Limb (tissue), 2 donors: ENCODE data around the gene HMGXB4.

Experiments used
- DNase-seq, 2 donors: peaks; one replicate each; pipeline ENCODE4 v3.0.0-alpha.2; 2016; ENCODE audit errors: extremely low spot score in 2 of 2

HMGXB4 gene

GRCh38 chr22:35326854-35327562 is 69.7 kb downstream of the HMGXB4 start:
- DNase-seq = no peak

- DNase-seq = no peak
Observed at GRCh38 chr22:35327690-35328471, 70.6 kb downstream of the HMGXB4 start.

DNA sequence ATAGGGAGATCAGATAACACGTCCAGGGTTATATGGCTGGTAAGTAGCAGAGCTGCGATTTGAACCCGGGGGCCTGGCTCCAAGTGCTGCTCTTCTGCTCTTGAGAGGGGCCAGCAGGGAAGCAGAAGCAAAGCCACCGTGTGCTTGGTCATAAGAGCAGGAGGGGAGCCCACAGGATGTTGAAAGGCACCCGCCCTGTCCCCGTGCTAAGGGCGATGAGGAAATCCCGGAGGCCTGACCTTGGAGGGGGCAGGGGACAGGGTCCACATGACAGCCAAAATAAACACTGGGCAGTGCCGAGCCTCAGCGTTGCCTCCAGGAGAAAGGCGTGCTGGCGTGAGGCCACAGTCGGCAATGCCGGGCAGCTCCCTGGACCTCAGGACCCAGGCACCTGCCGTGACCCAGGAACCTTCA is 71.2 kb downstream of the HMGXB4 start:
- no peak for DNase-seq

DNA sequence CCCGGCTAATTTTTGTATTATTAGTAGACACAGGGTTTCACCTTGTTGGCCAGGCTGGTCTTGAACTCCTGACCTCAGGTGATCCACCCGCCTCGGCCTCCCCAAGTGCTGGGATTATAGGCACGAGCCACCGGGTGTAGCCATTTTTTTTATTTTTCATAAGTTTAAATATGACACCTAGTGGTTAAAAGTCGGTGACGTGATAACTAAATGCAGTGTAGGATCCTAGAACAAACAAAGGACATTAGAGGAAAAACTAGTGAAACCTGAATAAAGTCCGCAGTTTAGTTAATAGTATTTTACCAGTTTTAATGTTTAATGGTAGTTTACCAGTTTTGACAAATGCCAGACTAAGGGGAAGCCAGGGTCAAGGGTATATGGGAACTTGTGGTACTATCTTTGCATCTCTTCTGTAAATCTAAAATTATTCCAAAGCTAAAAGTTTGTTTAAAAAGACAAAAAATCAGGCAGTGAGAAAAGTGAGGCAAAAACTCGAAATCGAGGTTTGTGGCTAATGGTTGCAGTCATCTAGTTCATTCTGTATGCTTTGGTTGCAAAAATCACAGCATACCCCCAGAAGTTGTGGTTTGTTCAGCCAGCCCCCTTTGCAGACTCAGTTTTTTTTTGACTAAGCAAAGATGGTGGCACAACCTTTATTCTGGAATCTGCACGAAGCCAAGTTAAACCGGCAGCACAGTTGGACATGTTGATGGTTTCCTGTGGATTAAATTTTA is 72.0 kb downstream of the HMGXB4 start:
- DNase-seq = no peak

DNA sequence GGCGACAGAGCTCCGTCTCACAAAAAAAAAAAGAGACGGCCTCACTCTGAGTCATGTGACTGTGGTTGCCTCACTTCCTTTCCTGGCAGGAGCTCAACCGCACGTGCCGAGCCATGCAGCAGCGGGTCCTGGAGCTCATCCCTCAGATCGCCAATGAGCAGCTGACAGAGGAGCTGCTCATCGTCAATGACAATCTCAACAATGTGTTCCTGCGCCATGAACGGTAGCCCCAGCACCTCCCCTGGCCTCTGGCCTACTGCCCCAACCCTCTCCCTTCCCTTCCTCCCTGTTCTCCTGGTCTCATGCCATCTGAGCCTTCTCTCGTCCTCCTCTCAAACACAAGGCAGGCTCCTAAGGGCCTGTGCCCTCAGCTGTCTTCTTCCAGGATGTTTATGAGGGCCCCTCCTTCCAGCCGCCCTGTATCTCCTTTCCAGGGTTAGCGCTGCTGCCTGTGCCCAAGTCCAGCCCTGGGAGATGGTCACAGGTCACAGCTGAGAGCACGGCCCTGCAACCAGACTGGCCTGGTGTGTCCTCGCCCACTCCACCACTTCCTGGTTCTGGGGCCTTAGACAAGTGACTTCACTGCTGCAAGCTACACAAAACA is 73.1 kb downstream of the HMGXB4 start:
- no peak for DNase-seq

DNA sequence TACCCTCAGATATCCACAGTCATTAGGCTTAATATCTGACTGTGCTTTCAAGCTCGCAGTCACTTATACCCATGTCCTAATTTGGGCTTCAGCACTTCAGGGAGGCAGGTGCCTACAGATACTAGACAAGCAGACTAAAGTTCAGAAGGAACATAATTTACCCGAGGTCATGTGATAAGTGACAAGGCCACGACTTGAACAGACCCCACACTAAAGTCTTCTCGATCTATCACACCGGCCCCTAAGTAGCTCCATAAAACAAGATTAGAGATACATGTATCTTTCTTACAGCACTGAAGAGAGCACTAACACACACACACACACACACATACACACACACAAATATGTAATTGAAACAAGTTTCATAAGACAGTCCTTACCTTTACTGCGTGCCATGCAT is 75.0 kb downstream of the HMGXB4 start:
- DNase-seq = no peak

- no peak for DNase-seq
Observed at GRCh38 chr22:35333220-35333619, 75.9 kb downstream of the HMGXB4 start.

GRCh38 chr22:35334004-35334403 is 76.7 kb downstream of the HMGXB4 start:
- no peak for DNase-seq

GRCh38 chr22:35335468-35335867 is 78.2 kb downstream of the HMGXB4 start:
- no peak for DNase-seq

GRCh38 chr22:35335936-35336781 is 78.9 kb downstream of the HMGXB4 start:
- DNase-seq = no peak

DNA sequence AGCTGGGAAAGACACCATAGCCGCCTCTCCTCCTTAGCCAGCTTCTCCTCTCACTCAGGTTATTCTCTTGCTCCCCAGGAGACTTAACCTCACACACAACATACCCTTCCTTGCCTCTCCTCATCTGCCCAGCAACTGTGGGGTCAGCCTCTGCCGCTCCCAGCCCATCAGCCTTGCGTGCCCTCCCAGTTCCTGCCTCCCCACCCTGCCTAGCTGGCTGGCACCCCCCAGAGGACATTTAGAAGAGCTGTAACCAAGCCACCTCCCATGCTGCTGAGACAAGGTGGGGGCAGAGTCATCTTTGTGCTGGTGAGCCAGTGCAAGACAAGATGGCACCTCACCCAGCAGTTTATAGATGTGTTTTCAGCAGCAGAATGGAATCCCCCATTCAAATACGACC is 80.6 kb downstream of the HMGXB4 start:
- DNase-seq = no peak

DNA sequence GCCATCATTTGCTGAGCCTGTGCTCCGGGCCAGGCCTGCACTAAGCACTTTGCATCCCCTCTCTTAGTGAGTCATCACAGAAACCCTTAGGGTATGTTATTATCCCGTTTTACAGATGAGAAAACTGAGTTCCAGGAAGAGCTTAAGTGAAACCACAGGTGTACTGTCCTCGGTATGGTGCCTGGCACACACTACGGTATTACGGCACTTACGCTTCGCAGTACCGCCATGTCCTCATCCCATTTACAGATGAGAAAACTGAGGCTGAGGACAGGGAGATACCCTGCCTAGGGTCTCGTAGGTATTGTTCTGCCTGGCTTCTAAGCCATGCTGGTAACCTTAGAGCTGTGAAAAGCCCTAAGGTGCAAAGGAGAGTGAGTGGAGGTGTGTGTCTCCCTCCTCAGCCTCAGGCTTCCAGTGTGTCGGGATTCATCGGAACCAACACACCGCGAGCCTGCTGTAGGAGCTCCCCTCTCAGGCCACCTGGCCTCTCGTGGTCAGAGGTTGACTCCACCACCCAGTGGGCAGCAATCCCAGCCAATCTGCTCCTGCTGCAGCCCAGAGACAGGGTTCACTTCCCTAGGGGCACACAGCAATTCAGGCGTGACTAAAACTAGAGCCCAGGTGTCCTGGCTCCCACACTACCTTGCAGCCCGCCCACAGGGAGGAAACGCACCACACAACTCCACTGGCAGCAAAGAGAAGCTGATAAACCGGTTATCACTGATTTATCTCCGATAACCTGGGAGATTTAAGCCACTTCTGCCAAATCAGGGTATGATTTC is 84.0 kb downstream of the HMGXB4 start:
- DNase-seq = no peak

GRCh38 chr22:35342390-35342789 is 85.1 kb downstream of the HMGXB4 start:
- DNase-seq = no peak

DNA sequence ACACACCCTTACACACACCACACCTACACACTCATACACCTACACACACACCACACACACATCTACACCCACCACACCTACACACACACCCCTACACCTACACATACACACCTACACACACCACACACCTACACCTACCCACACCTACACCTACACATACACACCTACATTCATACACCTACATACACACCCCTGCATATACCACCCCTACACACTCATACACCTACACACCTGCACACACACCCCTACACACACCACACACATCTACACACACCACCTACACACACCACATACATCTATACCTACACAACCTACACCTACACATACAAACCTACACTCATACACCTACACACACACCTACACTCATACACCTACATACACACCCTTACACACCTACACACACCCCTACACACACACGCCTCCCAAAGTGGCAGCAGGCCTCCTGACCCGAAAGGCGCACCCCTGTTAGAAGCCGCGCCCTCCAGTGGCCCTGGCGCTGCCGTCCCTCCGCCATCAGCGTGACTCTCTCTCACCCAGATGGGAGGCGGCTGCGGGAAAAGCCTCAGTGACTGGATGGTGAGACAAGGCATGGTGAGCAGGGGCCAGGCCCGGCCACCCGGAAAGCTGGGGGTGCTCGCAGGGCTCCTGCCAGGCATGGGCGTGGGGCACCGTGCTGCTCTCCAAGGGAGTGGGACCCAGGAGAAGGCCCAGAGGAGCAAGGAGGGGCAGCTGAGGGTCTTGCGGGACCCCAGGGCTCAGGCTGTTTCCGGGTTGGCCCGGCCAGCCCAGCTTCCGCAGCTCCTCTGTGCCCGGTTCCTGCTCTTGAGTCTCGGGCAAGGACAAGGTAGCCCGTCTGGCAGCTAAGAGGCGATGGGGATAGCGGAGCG is 86.6 kb downstream of the HMGXB4 start:
- DNase-seq = no peak

DNA sequence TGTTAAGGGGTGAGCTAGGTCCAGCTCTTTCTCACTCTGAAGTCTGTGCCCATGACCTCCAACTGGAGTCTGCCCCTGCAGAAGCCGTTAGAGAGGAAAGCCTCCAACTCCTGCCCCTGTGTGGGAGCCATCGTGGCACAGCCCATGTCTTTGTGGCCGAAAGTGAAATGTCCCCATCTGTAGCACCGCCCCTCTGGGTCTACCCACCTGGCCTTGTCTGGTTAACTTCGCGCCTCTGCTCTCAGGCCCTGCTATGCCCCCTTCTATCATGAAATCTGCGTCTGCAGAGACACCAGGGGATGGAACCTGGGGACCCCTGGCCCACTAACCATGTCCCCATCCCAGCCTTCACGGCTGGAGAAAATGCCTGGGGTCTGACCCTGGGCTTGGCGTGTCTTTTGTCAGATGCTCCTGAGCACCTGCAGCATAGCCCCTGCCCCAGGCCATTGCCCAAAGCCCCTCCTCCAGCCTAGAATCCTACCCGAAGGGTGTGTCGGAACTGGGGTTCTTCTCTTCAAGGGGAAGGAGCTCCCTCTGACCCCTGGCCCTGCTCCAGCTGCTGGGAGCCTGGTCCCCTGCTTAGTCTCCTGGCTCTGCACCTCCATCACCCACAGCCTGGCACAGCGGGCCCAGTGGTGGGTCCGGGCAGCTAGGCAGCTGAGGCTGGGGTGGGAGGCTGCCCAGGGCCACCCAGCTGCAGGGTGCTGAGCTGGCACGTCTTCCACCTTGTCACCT is 87.8 kb downstream of the HMGXB4 start:
- DNase-seq = no peak
